Fibroblast of pulmonary artery (primary cell): ENCODE results near the gene SOD1.

Experiments used
- DNase-seq: peaks from one replicate; pipeline ENCODE4 v3.0.0-alpha.2; 2010; ENCODE audit warnings: low read depth
- H3K4me3 ChIP-seq: replicated peaks from 2 replicates; pipeline ENCODE4 v1.5.1; 2011; ENCODE audit warnings: low read depth, mild to moderate bottlenecking, control low read depth, low read length, moderate library complexity
- CTCF ChIP-seq: IDR thresholded peaks from 2 replicates; pipeline ENCODE4 v1.5.1; 2011; ENCODE audit warnings: mild to moderate bottlenecking, control low read depth, low read length, inconsistent platforms; ENCODE audit errors: missing control alignments

The SOD1 gene

DNA sequence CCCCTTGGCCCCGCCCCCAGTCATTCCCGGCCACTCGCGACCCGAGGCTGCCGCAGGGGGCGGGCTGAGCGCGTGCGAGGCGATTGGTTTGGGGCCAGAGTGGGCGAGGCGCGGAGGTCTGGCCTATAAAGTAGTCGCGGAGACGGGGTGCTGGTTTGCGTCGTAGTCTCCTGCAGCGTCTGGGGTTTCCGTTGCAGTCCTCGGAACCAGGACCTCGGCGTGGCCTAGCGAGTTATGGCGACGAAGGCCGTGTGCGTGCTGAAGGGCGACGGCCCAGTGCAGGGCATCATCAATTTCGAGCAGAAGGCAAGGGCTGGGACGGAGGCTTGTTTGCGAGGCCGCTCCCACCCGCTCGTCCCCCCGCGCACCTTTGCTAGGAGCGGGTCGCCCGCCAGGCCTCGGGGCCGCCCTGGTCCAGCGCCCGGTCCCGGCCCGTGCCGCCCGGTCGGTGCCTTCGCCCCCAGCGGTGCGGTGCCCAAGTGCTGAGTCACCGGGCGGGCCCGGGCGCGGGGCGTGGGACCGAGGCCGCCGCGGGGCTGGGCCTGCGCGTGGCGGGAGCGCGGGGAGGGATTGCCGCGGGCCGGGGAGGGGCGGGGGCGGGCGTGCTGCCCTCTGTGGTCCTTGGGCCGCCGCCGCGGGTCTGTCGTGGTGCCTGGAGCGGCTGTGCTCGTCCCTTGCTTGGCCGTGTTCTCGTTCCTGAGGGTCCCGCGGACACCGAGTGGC lies at the start of gene SOD1:
SOD1 (plus strand) TSS at position 158 of the 723 bp plus-strand sequence; CDS start at position 235, 77 bp downstream.
- peak; percentile 94 for DNase-seq
- H3K4me3 ChIP-seq: peak within 1 kb of the TSS; percentile 71
- no peak for TF ChIP-seq CTCF

GRCh38 chr21:31611445-31611844 lies 48.0 kb upstream of the SOD1 start:
- no peak overlapping the region for H3K4me3 ChIP-seq
- DNase-seq: no peak
- no peak for TF ChIP-seq CTCF

DNA sequence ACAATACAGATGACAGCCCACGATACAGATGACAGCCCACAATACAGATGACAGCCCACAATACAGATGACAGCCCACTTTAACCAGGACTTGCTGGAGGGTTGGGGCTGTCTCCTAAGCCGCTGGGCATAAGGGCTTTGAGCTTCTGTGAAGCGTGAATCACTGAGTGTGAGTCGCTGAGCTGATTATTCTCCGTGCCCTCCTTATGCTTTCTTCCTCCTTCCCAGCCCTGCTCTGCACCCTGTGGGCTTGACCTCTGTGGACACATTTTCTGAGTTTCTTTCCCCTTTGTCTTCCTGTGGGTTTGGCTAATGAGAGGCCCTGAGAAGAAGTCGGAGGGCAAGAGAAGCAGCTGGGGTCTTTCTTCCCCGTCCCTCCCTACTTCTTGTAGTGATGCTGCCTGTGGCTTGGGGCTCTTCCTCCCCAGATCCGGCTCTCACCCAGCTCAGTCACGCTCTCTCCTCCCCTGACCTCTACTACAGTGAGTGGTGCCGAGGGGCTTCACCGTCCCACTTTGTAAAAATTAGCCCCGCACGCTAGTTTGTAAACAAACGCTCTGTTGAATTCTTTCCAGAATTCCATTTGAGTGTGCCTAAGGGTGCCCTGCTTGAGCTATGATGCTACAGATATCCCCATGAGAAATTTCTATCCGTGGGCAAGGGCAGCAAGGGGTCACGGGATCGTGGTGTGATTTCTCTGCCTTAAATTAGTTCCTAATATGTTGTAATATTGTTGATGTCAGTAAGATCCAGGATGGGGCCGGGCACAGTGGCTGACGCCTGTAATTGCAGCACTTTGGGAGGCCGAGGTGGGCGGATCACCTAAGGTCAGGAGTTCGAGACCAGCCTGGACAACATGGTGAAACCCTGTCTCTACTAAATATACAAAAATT lies 46.4 kb upstream of the SOD1 start:
- no peak for TF ChIP-seq CTCF
- no peak overlapping the region for H3K4me3 ChIP-seq
- no peak for DNase-seq

- no peak for DNase-seq
- TF ChIP-seq CTCF: no peak
These were observed 44.8 kb upstream of the SOD1 start for GRCh38 chr21:31614705-31615104.

DNA sequence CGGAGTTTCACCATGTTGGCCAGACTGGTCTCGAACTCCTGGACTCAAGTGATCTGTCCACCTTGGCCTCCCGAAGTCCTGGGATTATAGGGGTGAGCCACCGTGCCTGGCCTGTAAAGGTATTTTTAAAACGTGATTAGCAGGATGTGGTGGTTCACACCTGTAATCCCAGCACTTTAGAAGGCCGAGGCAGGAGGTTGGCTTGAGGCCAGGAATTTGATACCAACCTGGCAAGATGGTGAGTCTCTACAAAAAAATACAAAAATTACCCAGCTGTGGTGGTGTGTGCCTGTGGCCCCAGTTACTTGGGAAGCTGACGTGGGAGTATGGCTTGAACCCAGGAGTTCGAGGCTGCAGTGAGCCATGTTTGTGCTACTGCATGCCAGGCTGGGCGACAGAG lies 43.3 kb upstream of the SOD1 start:
- no peak for TF ChIP-seq CTCF
- no peak for DNase-seq
- no peak overlapping the region for H3K4me3 ChIP-seq

More at GRCh38 chr21:31614705-31615104, 44.8 kb upstream of the SOD1 start:
- no peak overlapping the region for H3K4me3 ChIP-seq

DNA sequence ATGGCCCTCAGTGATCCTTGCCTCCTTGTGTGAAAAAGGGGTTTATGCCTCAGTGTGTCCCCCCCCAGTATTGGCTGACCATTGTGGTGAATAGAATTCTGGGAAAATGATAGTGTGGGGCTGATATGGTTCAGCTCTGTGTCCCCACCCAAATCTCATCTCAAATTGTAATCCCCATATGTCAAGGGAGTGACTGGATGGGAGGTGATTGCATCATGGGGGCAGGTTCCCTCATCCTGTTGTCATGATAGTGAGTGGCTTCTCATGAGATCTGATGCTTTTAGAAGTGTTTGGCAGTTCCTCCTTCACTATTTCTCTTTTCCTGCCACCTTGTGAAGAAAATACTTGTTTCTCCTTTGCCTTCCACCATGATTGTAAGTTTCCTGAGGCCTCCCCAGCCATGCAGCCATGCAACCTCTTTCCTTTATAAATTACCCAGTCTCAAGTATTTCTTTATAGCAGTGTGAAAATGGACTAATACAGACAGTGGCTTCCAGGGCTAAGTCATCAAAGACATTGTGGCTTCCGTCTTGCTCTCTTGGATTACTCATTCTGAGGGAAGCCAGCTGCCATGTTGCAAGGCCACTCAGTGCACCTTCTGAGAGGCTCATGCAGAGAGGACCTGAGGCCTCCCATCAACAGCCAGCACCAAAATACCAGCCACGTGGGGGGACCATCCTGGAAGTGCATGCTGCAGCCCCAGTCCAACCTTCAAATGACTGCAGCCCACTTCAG lies 40.6 kb upstream of the SOD1 start:
- no peak for DNase-seq
- no peak overlapping the region for H3K4me3 ChIP-seq
- TF ChIP-seq CTCF: no peak
